NB4 (cell line): ENCODE results near the gene DUSP28.

Experiments
- DNase-seq: peaks from one replicate; pipeline ENCODE4 v3.0.0; 2010; ENCODE audit warnings: low read depth
- H3K4me3 ChIP-seq: one replicate; pipeline ENCODE4 v1.5.1; 2011; ENCODE audit warnings: mild to moderate bottlenecking, low read depth, low read length, moderate library complexity
- MAX ChIP-seq: IDR thresholded peaks from 2 replicates; pipeline ENCODE4 v1.6.1; 2011; ENCODE audit warnings: low read depth, low read length
- MYC ChIP-seq: IDR thresholded peaks from 2 replicates; pipeline ENCODE4 v1.6.1; 2011; ENCODE audit warnings: low read depth, low read length
- POLR2A ChIP-seq: IDR thresholded peaks from 2 replicates; pipeline ENCODE4 v1.6.1; 2011; ENCODE audit warnings: mild to moderate bottlenecking; ENCODE audit not compliant: insufficient read length; ENCODE audit errors: extremely low read depth
- TF ChIP-seq, protein P1 (sequence below): IDR thresholded peaks from one replicate; pipeline ENCODE4 v1.5.1; 2012; ENCODE audit warnings: low read depth, low read length

Gene DUSP28

GRCh38 chr2:240598311-240598911 lies 38.3 kb downstream of the DUSP28 start:
- DNase-seq, result no peak
- no peak for TF ChIP-seq POLR2A
- TF ChIP-seq, protein P1, sequence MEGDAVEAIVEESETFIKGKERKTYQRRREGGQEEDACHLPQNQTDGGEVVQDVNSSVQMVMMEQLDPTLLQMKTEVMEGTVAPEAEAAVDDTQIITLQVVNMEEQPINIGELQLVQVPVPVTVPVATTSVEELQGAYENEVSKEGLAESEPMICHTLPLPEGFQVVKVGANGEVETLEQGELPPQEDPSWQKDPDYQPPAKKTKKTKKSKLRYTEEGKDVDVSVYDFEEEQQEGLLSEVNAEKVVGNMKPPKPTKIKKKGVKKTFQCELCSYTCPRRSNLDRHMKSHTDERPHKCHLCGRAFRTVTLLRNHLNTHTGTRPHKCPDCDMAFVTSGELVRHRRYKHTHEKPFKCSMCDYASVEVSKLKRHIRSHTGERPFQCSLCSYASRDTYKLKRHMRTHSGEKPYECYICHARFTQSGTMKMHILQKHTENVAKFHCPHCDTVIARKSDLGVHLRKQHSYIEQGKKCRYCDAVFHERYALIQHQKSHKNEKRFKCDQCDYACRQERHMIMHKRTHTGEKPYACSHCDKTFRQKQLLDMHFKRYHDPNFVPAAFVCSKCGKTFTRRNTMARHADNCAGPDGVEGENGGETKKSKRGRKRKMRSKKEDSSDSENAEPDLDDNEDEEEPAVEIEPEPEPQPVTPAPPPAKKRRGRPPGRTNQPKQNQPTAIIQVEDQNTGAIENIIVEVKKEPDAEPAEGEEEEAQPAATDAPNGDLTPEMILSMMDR, result no peak
- TF ChIP-seq MYC, result no peak
- no peak for TF ChIP-seq MAX
- H3K4me3 ChIP-seq, result no peak overlapping the region

DNA sequence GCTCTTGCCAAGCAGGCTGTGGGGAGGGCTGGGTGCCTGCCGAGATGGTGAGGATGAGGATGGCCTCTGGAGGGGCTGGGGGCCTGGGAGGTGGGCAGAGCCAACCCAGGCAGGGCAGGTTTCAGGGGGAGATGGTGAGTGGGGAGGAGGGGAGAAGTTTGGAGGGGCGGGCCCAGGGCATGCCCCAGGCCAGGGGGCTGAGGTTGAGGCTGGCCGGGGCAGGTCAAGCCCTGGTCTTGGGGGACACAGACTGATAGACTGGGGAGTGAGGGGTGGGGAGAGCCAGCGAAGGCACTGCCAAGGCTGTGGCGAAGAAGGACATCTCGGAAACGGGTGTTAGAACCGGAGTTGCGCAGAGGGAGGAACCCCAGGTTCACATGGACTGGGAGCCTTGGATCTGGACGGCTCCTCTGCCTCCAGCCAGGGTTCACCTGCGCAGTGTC lies 39.0 kb downstream of the DUSP28 start:
- no peak for DNase-seq
- TF ChIP-seq MAX (no peak), MYC (no peak), POLR2A (no peak)
- TF ChIP-seq, protein P1, result no peak
- H3K4me3 ChIP-seq, result no peak overlapping the region

DNA sequence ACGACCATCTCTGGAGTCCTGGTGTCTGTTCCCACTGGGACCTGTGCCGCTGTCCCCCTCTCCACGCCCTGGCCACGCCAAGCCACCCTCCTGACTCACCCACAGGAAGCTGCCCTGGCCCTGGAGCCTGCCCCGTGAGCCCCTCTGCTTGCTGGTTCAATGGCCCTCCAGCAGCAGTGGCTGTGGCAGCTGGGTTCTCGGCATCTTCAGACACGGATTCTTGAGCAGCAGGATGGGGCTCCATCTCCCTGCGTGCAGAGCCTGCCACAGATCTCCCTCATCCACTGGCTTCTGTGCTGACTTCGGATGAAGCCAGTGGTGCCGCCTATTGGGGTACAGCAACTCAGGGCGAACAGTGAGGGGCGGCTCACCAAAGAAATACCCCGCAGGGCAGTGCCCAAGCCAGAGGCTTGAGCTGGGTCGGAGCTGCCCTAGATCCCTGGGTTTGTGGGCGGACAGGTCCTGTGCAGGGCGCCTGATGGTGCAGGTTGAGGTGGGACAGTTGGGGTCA lies 40.3 kb downstream of the DUSP28 start:
- no peak for DNase-seq
- TF ChIP-seq MAX (no peak), MYC (no peak), POLR2A (no peak)
- H3K4me3 ChIP-seq, result no peak overlapping the region

GRCh38 chr2:240601061-240601830 lies 41.1 kb downstream of the DUSP28 start:
- TF ChIP-seq POLR2A (no peak), MYC (no peak), MAX (no peak)
- TF ChIP-seq, protein P1, result no peak
- no peak for DNase-seq
- H3K4me3 ChIP-seq, result no peak overlapping the region

DNA sequence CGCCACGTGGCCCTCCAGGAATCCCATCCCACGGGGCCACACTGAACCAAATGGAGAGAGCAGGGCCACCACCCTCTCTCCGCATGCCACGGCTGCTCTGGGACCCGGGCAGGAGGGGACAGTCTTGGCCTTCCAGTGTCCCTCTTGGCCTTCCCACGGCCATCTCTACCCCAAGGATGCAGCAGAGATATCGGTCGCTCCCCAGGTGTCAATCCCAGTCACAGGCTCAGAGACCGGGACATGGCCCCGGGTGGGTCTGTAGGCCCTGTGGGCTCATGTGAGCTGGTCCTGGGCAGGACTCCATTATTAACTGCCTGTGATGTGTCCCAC lies 41.6 kb downstream of the DUSP28 start:
- TF ChIP-seq MAX (no peak), MYC (no peak)
- TF ChIP-seq, protein P1, result no peak
- no peak for DNase-seq

More for the DNA sequence above, 41.6 kb downstream of the DUSP28 start:
- H3K4me3 ChIP-seq, result no peak overlapping the region
